GM18873 (cell line): ENCODE results near the gene UGT1A4.

ENCODE experiments used
- ATAC-seq: cut with Tn5 transposase; IDR thresholded peaks from one replicate; pipeline ENCODE4 v1.9.1; 2021; ENCODE audit warnings: mild to moderate bottlenecking, moderate library complexity, moderate number of reproducible peaks; ENCODE audit not compliant: unreplicated experiment, low FRiP score

The UGT1A4 gene

GRCh38 chr2:233779722-233780121 lies 61.2 kb downstream of the UGT1A4 start:
- no peak for ATAC-seq

DNA sequence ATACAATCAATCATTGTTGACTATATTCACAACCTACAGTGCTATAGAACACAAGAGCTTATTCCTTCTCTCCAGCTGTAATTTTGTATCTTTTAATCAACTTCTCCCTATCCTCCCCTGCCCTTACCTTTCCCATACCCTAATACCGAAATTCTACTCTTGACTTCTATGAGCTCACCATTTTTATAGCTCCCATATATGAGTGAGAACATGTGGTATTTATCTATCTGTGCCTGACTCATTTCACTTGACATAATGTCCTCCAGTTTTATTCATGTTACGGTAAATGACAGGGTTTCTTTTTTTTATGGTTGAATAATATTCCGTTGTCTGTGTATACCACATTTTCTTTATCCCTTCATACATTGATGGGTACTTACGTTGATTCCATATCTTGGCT lies 62.2 kb downstream of the UGT1A4 start:
- no peak for ATAC-seq

DNA sequence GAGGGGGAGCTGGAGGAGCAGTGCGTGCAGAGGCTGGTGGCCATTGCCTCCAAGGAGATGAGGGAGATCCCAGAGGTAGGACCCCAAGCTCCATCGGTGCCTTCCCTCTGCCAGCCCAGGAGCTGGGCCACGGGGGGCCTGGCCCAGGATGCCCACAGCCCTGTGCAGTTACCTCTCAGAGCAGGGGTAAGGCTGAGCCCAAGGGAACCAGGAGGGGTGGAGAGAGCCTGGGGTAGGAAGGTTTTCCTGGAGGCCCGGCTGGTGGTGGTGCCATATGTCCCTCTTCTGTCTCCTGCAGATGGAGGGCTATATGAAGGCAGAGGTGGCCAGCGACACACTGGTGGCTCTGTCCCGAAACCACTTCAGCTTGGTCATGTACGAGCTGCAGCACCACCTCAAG lies 71.0 kb downstream of the UGT1A4 start:
- no peak for ATAC-seq

DNA sequence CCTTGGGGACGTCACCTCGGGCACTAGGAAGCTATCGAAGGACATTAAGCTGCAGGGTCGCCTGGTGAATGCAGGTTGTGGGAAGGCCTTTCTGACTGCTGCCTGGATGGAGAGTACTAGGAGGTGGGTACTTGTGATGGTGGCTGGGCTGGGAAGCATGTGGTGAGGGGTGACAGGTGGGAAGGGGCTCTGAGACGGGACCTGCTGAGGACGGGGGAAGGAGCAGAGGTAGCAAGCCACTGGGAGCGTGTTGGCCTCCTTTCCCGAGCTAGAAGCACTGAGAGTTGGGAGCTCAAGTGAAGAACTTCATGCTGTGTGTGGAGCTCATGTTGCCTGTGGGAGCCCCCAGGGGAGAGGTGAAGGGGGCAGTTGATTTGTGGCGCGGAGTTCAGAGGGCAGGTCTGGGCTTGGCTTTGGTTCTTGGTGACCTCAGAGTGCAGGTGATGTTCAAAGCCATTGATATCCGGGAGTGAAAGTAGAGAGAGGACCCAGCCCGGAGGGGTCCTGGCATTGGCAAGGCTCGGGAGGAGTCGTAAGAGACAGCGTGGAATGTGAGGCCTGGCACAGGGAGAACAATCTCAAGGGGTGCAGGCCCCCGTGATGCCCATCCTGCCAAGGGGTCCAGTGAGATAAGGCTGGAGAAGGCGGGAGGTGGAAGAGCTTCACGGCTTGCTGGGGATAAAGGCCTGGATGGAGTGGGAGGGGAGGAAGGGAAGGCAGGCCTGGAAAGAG lies 72.8 kb downstream of the UGT1A4 start:
- no peak for ATAC-seq

DNA sequence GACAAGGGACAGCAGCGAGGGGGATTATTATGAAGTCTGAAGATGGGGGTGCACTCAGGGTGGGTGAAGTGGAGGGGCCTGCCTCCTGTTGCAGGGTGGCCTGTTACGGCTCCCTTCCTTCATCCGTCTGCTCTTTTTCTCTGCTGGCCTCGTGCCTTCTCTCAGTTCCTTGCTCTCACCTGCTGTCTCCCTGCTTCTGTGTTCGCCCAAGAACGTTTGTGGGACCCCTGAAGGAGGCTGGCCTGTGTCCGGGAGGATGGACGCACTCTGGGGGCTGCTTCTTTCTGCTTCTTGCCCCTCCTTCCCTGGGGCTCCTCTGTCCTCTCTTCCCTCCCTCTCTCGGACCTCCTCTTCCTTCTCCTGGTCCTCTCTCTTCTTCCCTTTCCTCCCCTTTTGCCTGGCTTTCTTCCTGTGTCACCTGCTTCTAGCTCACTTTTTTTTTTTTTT lies 73.4 kb downstream of the UGT1A4 start:
- no peak for ATAC-seq

DNA sequence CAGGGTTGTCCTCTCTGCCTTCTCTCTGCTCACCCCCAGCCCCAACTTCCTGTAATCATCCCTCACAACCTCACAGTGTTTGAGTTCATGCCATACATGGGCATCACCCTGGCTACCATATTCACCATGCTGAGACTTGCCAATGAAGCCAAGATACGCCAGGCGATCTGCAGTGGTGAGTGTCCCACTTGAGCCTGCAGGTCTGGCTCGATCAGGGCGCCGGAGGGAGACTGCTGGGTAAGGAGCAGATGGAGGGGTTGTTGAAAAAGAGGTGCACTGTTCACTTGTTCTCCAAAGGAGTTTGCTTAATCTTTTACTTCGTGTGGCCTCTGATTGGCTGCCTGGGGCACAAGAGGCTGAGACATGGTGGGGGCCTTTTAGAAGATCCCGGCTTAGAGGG lies 74.2 kb downstream of the UGT1A4 start:
- ATAC-seq = no peak

DNA sequence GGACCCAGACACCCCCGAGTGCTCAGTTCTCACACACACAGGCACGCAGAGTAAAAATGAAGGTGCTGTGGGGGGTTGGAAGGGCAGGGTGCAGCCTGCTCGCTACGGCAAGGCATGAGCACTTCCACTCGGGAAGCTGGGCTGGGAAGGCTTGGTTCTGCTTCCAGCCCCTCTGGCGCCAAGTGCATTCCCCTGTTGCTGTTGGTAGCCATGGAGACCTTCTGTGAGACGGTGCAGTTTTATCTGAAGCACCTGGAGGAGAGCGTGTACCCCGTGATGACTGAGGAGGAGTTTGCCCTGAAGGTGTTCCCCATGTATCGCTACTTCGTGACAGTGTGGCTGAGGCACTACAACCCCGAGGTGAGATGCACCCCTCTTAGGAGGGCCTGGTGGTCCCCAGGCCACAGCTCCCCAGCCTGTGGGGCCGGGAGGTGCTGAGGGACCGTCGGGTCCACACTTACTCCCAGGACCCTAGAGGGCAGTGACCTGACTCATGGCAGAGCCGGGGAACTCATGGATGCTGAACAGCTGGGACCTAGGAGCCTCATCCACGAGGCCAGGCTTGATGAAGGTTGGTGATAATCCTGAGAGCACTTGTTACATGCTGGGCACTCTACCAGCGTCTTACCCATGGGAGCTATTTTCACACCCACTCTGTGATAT lies 75.1 kb downstream of the UGT1A4 start:
- no peak for ATAC-seq

- no peak for ATAC-seq
These were observed 75.7 kb downstream of the UGT1A4 start for GRCh38 chr2:233794128-233794658.

GRCh38 chr2:233795735-233796171 lies 77.2 kb downstream of the UGT1A4 start:
- ATAC-seq = no peak

DNA sequence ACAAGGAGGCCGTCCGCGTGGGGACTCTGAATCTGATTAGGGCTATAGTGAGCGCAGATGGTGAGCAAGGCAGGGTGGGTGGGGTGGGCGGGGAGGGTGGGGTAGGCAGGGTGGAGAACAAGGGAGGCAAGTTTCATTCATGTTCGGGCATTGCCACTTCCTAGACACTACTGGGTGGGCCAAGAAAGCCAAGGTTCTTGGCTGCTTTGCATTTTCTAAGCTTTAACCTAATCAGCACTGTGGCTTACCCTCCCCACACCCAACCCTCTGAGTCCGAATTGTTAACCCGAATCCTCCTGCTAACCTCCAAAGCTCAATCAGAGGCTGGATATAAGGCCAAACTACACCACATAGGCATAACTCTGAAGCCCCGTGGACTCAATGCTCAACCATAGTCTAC lies 77.7 kb downstream of the UGT1A4 start:
- no peak for ATAC-seq

DNA sequence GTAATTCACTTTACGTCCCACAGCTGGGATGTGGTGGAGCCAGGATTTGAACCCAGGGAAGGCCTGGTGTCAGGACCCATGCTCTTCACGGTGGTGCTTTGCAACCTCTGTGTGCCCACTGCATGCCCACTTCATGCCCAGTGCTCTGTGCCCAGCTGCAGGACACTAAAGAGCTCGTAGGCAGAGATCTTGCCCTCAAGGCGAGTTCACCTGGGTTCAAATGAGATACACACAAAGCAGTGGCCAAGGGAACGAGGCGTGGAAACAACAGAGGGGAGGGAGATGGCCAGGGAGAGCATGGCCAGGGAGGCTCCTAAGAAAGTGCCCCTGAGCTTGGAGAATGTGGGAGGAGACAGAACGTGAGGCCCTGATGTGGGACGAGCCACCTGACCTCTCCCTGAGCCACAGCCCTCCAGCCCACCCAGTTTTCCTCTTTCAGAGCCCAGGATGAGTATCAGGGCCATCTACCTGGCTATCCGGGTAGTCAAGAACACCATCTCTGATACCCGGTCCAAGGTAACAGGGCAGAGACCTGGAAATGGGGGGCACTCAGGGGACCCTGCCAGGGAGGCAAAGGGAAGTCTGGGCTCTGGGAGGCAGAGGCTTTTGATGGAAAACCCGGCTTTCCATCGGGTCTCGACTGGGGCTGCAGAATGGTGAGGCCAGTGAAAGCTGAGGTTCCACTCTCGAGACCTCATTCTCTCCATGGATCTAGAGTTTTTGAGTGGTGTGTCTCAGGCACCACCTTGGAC lies 80.0 kb downstream of the UGT1A4 start:
- no peak for ATAC-seq

DNA sequence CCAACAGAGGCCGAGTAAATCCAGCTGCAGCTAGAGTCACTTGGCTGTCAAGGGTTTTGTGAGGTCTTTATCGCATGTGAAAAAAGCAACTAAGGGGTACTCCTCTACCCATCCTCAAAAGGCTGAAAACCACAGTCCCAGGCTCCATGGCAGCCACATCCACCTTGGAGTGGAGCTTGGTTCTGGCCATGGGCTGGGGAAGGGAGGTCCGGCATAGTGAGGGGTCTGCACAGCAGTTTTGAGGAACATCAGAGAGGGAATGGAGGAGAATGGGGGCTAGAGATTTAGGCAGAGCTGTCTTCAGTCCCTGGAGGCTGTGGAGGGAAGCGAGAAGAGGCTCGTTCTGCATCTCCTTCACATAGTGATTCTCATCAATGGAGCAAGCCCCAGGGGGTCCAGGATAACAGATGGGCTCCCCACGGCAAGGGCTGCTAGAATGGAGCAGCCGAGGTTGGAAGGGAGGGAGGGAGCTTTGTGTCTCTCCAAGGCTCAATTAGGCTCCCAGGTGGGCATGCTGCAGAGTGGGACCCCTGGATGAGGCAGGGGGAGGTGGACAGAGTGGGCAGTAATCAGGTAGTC lies 80.6 kb downstream of the UGT1A4 start:
- ATAC-seq = no peak

GRCh38 chr2:233799716-233800115 lies 81.2 kb downstream of the UGT1A4 start:
- no peak for ATAC-seq

GRCh38 chr2:233800208-233800607 lies 81.7 kb downstream of the UGT1A4 start:
- no peak for ATAC-seq

GRCh38 chr2:233801357-233802131 lies 83.0 kb downstream of the UGT1A4 start:
- no peak for ATAC-seq

DNA sequence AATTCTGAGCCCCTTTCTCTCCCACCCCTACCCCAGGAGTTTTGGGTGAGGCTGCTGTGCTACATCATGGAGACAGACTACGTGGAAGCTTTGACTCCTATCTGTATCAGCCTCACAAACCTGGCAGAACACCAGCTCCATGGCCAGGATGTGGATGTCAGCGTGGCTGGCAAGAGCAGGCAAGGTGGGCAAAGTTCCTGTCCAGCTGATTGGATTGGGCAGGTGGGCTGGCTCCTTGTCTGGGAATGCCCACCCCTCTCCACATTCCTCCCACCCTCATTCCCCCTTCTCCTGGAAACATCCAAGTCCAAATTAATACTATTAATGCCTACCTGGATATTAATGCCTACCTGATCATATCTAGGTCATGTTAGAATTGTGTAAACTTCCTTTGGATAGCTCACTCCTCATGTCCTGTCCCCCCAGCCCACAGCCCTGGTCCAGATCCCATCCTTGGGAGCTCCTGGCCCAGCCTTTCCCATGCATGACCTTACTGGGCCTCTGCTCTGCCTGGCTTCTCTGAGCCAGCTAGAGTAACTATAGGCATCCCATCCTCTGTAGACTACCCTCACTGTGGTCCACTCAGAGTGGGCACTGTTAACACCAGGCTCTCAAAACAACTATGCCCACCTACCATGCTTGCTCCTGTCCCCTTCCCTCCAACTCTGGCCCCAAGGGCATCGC lies 83.7 kb downstream of the UGT1A4 start:
- ATAC-seq = no peak

- ATAC-seq = no peak
These were observed 84.9 kb downstream of the UGT1A4 start for GRCh38 chr2:233803292-233803911.

- ATAC-seq = no peak
These were observed 85.5 kb downstream of the UGT1A4 start for GRCh38 chr2:233803994-233804393.
